ENCODE results near the gene ITGB7.
A peak's percentile ranks its signal among the peaks of the same experiment; 100 is the strongest.

Gene ITGB7

GRCh38 chr12:53207042-53207441 lies at the start of gene ITGB7:
TSS of gene ITGB7 (minus strand) at chr12:53207251. CDS start at chr12:53200443, 6,808 bp downstream.
- no peak for DNase-seq

GRCh38 chr12:53255996-53256395 lies 48.9 kb upstream of the ITGB7 start:
- no peak for DNase-seq

GRCh38 chr12:53254816-53255545 lies 47.9 kb upstream of the ITGB7 start:
- DNase-seq = no peak

- no peak for DNase-seq
Measured at GRCh38 chr12:53253298-53253697, 46.2 kb upstream of the ITGB7 start.

- DNase-seq = peak in 1 of 2 experiments; percentile 14
Measured at GRCh38 chr12:53252349-53252916, 45.4 kb upstream of the ITGB7 start.

GRCh38 chr12:53251477-53252348 lies 44.7 kb upstream of the ITGB7 start:
- DNase-seq = peak in 1 of 2 experiments; percentile 48

GRCh38 chr12:53245286-53245685 lies 38.2 kb upstream of the ITGB7 start:
- DNase-seq = no peak

GRCh38 chr12:53244337-53244736 lies 37.3 kb upstream of the ITGB7 start:
- no peak for DNase-seq

- DNase-seq = no peak
Measured at GRCh38 chr12:53241623-53242412, 34.8 kb upstream of the ITGB7 start.

- DNase-seq = no peak
Measured at GRCh38 chr12:53239643-53240258, 32.7 kb upstream of the ITGB7 start.

GRCh38 chr12:53236443-53237111 lies 29.5 kb upstream of the ITGB7 start:
- no peak for DNase-seq

- DNase-seq = no peak
Measured at GRCh38 chr12:53235742-53236442, 28.8 kb upstream of the ITGB7 start.

- no peak for DNase-seq
Measured at GRCh38 chr12:53235164-53235563, 28.1 kb upstream of the ITGB7 start.

GRCh38 chr12:53234271-53234914 lies 27.3 kb upstream of the ITGB7 start:
- DNase-seq = no peak

- DNase-seq = no peak
Measured at GRCh38 chr12:53233671-53234121, 26.6 kb upstream of the ITGB7 start.

GRCh38 chr12:53232646-53233461 lies 25.8 kb upstream of the ITGB7 start:
- DNase-seq = no peak

- peak in 1 of 2 experiments; percentile 13 for DNase-seq
Measured at GRCh38 chr12:53231921-53232645, 25.0 kb upstream of the ITGB7 start, which contains the start of gene RARG. TSS of gene RARG (minus strand) at chr12:53232209. CDS start at chr12:53227545, 4,664 bp downstream.

GRCh38 chr12:53231671-53231920 lies 24.5 kb upstream of the ITGB7 start:
- DNase-seq = no peak
